GM13976 (cell line): ENCODE results near the gene RHOT2.

Experiments
- DNase-seq: peaks from one replicate; pipeline ENCODE4 v3.0.0; 2012; ENCODE audit warnings: low spot score
- in situ Hi-C: fragments of 300-500 bp; cut with MboI; formaldehyde crosslinking; loops from one replicate; pipeline ENCODE4 v1.12.0; 2022; ENCODE audit warnings: low sequenced_read_pairs, mixed read lengths, inconsistent platforms; ENCODE audit not compliant: unreplicated experiment
- TF ChIP-seq, protein P1 (sequence below): IDR thresholded peaks from 2 replicates; pipeline ENCODE4 v1.5.1; 2012; ENCODE audit warnings: borderline replicate concordance, mild to moderate bottlenecking; ENCODE audit not compliant: insufficient read depth; ENCODE audit errors: extremely low read depth, missing control alignments, control extremely low read depth

RHOT2 gene

DNA sequence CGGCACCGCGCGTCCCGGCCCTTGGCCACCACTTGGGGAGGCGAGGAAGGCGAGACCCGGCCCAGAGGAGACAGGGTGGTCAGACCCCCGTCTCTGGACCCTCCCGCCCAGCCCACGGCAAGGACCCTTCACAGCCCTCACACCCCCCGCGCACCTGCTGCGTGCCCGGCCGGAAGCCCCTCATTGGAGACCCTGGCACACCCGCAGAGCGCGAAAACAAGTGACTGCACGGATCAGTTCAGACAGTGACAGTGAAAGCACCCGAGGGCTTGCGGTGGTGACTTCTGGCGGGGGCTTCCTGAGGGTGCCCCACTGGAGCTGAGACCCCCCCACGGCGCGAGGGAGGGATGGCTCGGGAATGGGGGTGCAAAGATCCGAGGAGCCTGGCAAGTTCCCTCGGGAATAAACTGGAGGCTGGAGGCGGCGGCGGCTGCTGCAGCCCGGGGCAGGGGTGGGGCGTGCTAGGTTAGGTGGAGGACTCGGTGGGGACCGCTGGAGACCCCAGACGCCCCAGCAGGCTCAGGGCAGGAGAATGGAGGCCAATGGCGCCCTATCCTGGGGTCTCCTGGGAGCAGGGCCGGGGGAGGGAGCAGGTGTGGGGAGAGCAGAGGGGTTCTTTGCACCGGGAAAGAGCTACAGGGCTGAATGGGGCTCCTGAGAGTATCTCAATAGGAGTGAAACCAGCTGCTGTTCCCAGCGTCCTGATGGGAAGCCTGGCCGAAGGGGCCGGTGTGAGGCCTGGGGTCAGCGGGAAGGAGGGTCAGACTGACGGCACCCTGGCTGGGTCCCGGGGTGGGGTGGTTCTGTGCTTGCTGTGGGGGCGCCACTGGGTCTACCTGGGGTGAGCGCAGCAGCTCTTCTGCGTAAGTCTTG lies 38.5 kb downstream of the RHOT2 start:
- in situ Hi-C loops = no loop called here
- TF ChIP-seq, protein P1, sequence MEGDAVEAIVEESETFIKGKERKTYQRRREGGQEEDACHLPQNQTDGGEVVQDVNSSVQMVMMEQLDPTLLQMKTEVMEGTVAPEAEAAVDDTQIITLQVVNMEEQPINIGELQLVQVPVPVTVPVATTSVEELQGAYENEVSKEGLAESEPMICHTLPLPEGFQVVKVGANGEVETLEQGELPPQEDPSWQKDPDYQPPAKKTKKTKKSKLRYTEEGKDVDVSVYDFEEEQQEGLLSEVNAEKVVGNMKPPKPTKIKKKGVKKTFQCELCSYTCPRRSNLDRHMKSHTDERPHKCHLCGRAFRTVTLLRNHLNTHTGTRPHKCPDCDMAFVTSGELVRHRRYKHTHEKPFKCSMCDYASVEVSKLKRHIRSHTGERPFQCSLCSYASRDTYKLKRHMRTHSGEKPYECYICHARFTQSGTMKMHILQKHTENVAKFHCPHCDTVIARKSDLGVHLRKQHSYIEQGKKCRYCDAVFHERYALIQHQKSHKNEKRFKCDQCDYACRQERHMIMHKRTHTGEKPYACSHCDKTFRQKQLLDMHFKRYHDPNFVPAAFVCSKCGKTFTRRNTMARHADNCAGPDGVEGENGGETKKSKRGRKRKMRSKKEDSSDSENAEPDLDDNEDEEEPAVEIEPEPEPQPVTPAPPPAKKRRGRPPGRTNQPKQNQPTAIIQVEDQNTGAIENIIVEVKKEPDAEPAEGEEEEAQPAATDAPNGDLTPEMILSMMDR = no peak
- DNase-seq = no peak

DNA sequence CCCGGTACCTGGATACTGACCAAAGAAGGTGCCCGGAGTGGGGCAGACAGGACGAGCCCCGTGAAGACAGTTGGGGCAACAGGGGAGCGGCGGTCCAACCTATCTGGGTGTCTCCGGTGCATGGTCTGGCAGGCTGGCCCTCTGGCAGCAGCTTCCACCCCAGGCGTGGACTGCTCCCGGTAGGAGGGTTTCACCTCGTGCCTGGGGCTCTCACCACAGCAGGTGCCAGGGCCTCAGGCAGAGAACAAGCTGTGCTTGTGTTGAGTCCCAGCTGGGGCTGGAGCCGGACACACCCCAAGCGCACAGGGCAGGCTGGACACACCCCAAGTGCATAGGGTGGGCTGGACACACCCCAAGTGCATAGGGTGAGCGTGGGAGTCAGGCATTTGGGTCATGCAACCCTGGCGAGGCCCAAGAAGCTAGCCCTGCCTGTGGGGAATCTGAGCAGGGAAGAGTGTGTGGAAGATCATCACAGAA lies 39.2 kb downstream of the RHOT2 start:
- DNase-seq = no peak
- TF ChIP-seq, protein P1 = no peak
- in situ Hi-C loops = no loop called here

DNA sequence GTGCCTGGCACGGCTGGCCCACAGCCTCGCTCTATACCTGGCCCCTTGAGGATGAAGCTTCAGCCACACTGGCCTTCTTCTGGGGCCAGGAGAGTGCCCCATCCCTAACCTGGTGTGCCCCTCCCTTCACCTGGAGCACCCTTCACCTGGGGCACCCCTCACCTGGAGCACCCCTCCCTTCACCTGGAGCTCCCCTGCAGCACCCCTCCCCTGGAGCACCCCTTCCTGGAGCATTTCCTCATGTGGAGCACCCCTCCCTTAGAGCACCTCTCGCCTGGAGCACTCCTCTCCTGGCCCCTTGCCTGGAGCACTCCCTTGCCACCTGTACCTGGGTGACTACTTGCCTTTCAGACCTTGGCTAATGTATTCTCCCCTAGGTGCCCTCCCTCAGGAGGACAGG lies 40.1 kb downstream of the RHOT2 start:
- in situ Hi-C loops = no loop called here
- DNase-seq = no peak
- TF ChIP-seq, protein P1 = no peak

DNA sequence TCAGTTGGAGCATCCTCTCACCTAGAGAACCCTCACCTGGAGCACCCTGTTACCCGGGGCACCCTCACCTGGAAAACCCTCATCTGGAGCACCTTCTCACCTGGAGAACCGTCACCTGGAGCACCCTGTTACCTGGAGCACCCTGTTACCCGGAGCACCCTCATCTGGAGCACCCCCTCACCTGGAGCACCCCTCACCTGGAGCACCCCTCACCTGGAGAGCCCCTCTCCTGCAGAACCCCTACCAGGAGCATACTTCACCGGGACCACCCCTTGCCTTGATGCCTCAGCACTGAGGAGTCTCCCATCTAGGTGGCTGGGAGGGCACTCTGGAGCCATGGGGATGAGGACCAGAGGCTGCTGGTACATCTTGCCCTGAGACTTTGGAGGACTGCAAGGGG lies 41.0 kb downstream of the RHOT2 start:
- TF ChIP-seq, protein P1 = no peak
- no peak for DNase-seq
- in situ Hi-C loops = no loop called here

DNA sequence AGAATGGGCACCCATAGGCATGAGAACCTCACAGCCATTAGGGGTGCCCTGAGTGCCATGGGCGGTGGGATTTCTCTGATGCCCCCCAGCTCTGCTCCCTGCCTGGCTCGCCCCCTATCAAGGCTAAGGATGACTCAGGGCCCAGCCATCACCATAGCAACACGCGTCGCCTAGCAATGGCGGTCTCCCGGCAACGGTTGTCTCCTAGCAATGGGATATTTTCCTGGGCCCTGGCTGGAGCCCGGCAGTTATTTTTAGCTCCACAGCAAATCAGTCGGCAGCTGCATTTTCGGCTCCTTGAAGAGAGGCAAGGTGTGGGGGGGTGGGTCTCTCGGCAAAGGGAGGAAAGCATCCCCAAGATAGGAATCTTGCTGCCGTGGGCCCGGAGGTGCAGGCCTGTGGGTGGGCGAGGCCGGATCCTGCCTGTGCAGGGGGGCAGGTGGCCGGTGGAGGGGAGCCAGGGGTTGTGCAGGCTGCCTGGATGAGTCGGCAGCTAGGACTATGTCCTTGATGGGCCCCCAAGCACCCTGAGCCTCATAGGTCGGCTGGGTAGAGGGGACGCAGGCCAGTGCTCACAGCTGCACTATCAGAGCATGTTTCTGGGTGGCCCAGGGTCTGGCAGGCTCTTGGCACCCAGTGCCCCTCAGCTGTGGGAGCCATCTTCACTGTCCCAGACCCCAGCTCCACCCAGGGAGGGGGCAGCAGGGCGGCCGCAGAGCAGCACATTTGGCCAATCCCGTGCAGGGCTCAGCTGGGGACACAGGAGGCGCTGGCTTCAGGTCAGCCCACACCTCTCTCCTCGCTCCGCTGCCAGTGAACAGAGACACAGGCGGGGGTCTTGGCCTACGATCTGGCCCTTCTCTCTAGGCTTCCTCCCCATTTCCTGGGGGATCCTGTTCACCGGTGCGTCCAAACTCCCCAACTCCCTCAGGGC lies 41.9 kb downstream of the RHOT2 start:
- in situ Hi-C loops = loop anchor here (5.0 kb wide), 1 partner anchor 72 kb away; no protein-coding TSS in a partner anchor
- DNase-seq = no peak

More for the DNA sequence above, 41.9 kb downstream of the RHOT2 start:
- TF ChIP-seq, protein P1 = no peak
